HEK293 (cell line): ENCODE results near the gene ACBD3.

ENCODE experiments used
- EGR2 ChIP-seq: fragments of 450-650 bp; formaldehyde crosslinking; IDR thresholded peaks from 2 replicates; pipeline ENCODE4 v1.5.1; 2016; ENCODE audit warnings: low read depth, missing biosample characterization, missing genetic modification characterization
- IKZF3 ChIP-seq: fragments of 450-650 bp; IDR thresholded peaks from 2 replicates; pipeline ENCODE4 v1.5.0; 2018; ENCODE audit warnings: missing biosample characterization, mild to moderate bottlenecking, missing genetic modification characterization, moderate library complexity
- KLF1 ChIP-seq: fragments of 450-650 bp; formaldehyde crosslinking; IDR thresholded peaks from 2 replicates; pipeline ENCODE4 v1.5.1; 2016; ENCODE audit warnings: missing biosample characterization, missing genetic modification characterization
- OSR2 ChIP-seq: fragments of 450-650 bp; formaldehyde crosslinking; IDR thresholded peaks from 2 replicates; pipeline ENCODE4 v1.5.1; 2016; ENCODE audit warnings: missing biosample characterization, missing genetic modification characterization
- ZBTB10 ChIP-seq: fragments of 450-650 bp; formaldehyde crosslinking; IDR thresholded peaks from 2 replicates; pipeline ENCODE4 v1.5.1; 2016; ENCODE audit warnings: missing biosample characterization, missing genetic modification characterization
- ZBTB11 ChIP-seq: fragments of 450-650 bp; formaldehyde crosslinking; conservative IDR thresholded peaks from 2 replicates; pipeline ENCODE4 v1.5.1; 2016; ENCODE audit warnings: low read depth, missing biosample characterization, missing genetic modification characterization
- ZNF16 ChIP-seq: fragments of 450-650 bp; formaldehyde crosslinking; IDR thresholded peaks from 2 replicates; pipeline ENCODE4 v1.5.1; 2016; ENCODE audit warnings: low read depth, missing biosample characterization, missing genetic modification characterization
- ZNF2 ChIP-seq: fragments of 450-650 bp; formaldehyde crosslinking; IDR thresholded peaks from 2 replicates; pipeline ENCODE4 v1.5.1; 2016; ENCODE audit warnings: missing biosample characterization, missing genetic modification characterization
- ZNF221 ChIP-seq: fragments of 450-650 bp; formaldehyde crosslinking; IDR thresholded peaks from 2 replicates; pipeline ENCODE4 v1.5.1; 2017; ENCODE audit warnings: missing biosample characterization, missing genetic modification characterization, borderline replicate concordance
- ZNF311 ChIP-seq: fragments of 450-650 bp; formaldehyde crosslinking; IDR thresholded peaks from 2 replicates; pipeline ENCODE4 v1.5.1; 2017; ENCODE audit warnings: missing biosample characterization, missing genetic modification characterization, borderline replicate concordance
- ZNF449 ChIP-seq: fragments of 450-650 bp; formaldehyde crosslinking; IDR thresholded peaks from 2 replicates; pipeline ENCODE4 v1.5.1; 2017; ENCODE audit warnings: missing biosample characterization, mild to moderate bottlenecking, missing genetic modification characterization, moderate library complexity
- ZNF501 ChIP-seq: fragments of 450-650 bp; formaldehyde crosslinking; IDR thresholded peaks from 2 replicates; pipeline ENCODE4 v1.5.1; 2016; ENCODE audit warnings: missing biosample characterization, missing genetic modification characterization
- ZNF692 ChIP-seq: fragments of 450-650 bp; formaldehyde crosslinking; IDR thresholded peaks from 2 replicates; pipeline ENCODE4 v1.5.1; 2016; ENCODE audit warnings: missing biosample characterization, missing genetic modification characterization
- ZNF837 ChIP-seq: fragments of 450-650 bp; formaldehyde crosslinking; IDR thresholded peaks from 2 replicates; pipeline ENCODE4 v1.5.1; 2016; ENCODE audit warnings: missing biosample characterization, missing genetic modification characterization
- ZSCAN18 ChIP-seq: fragments of 450-650 bp; formaldehyde crosslinking; IDR thresholded peaks from 2 replicates; pipeline ENCODE4 v1.5.1; 2016; ENCODE audit warnings: missing biosample characterization, missing genetic modification characterization
- ZSCAN5A ChIP-seq: fragments of 450-650 bp; formaldehyde crosslinking; IDR thresholded peaks from 2 replicates; pipeline ENCODE4 v1.5.1; 2016; ENCODE audit warnings: missing biosample characterization, missing genetic modification characterization

Gene ACBD3

GRCh38 chr1:226110249-226111097 lies 76.1 kb downstream of the ACBD3 start (continued):
- no peak; the same call in 1 of the 2 replicates for TF ChIP-seq ZBTB10 (tag by site-specific recombination)
- peak; percentile 34; the same call in 1 of the 2 replicates for TF ChIP-seq ZSCAN5A (tag by site-specific recombination)
- TF ChIP-seq IKZF3 (tag by site-specific recombination) = 0 out of 2 replicates have a peak, but pooled peaks have one; percentile 3
- no peak for TF ChIP-seq ZNF837 (tag by site-specific recombination)
- TF ChIP-seq ZNF311 (tag by site-specific recombination) = no peak
- peak; percentile 26; the same call in 1 of the 2 replicates for TF ChIP-seq KLF1
- TF ChIP-seq ZSCAN18 (tag by site-specific recombination) = peak; percentile 25; the same call in 1 of the 2 replicates
- no peak for TF ChIP-seq ZNF221 (tag by site-specific recombination)
- no peak for TF ChIP-seq ZNF16
- no peak for TF ChIP-seq ZNF2
- peak; percentile 88 for TF ChIP-seq EGR2 (tag by site-specific recombination)
- 0 out of 2 replicates have a peak, but pooled peaks have one; percentile 41 for TF ChIP-seq ZNF501 (tag by site-specific recombination)
- peak; percentile 23 for TF ChIP-seq ZNF449
- TF ChIP-seq OSR2 = peak; percentile 55
- TF ChIP-seq ZNF692 = peak; percentile 79; the same call in 1 of the 2 replicates
- TF ChIP-seq ZBTB11 (tag by site-specific recombination) = peak; percentile 64
